ENCODE results near the gene FAU. TPM values are rescaled to one million over a fixed set of nuclear protein-coding genes. Genes with fewer than 3 reads are reported as not detected.
A peak's percentile ranks its signal among the peaks of the same experiment; 100 is the strongest.

Gene FAU
- total and polyA plus RNA-seq, 2 of the 13 experiments (the other 11 are each of a cell fraction or from before 2014, with no cell fraction given): 374 to 869 TPM

GRCh38 chr11:65112546-65113360 lies 9.2 kb downstream of the FAU start (continued):
- no peak for TF ChIP-seq ZNF33A (CRISPR knock-in tag; IDR thresholded peaks at IDR 0.05; ENCODE audit: borderline replicate concordance)
- peak; percentile 51 for TF ChIP-seq ZMYM2 (CRISPR knock-in tag; IDR thresholded peaks at IDR 0.05)
- no peak for TF ChIP-seq NFE2L2 (IDR thresholded peaks at IDR 0.05; ENCODE audit: low read length)
- TF ChIP-seq CREM (IDR thresholded peaks at IDR 0.05): no peak
- no peak for TF ChIP-seq CREM (CRISPR knock-in tag; IDR thresholded peaks at IDR 0.05)
- no peak for TF ChIP-seq CEBPB (IDR thresholded peaks at IDR 0.05; ENCODE audit: borderline replicate concordance, low read depth, low read length)
- TF ChIP-seq TOPORS (CRISPR knock-in tag; IDR thresholded peaks at IDR 0.05): no peak
- TF ChIP-seq ZNF781 (CRISPR knock-in tag; IDR thresholded peaks at IDR 0.05; ENCODE audit: borderline replicate concordance, not compliant biosample characterization): no peak
- TF ChIP-seq USF2 (IDR thresholded peaks at IDR 0.05; ENCODE audit: low read depth, low read length): no peak
- TF ChIP-seq USF2 (CRISPR knock-in tag; IDR thresholded peaks at IDR 0.05; ENCODE audit: borderline replicate concordance): no peak
- no peak for TF ChIP-seq EED (CRISPR knock-in tag; IDR thresholded peaks at IDR 0.05)
- no peak for TF ChIP-seq SMC3 (IDR thresholded peaks at IDR 0.05; ENCODE audit: low read length)
- no peak for TF ChIP-seq PAX8 (CRISPR knock-in tag; IDR thresholded peaks at IDR 0.05; ENCODE audit: borderline replicate concordance)
- no peak for TF ChIP-seq PRDM15 (CRISPR knock-in tag; IDR thresholded peaks at IDR 0.05)
- no peak for TF ChIP-seq ZNF264 (CRISPR knock-in tag; IDR thresholded peaks at IDR 0.05)
- TF ChIP-seq ZNF609 (CRISPR knock-in tag; IDR thresholded peaks at IDR 0.05; ENCODE audit: borderline replicate concordance): no peak
- TF ChIP-seq HNRNPK (IDR thresholded peaks at IDR 0.05; ENCODE audit: low read depth, low read length, poor library complexity, severe bottlenecking): peak; percentile 70
- TF ChIP-seq ZNF713 (CRISPR knock-in tag; IDR thresholded peaks at IDR 0.05): no peak
- TF ChIP-seq PRPF4 (IDR thresholded peaks at IDR 0.05; ENCODE audit: low read depth, low read length, poor library complexity, severe bottlenecking): no peak

Measured in HepG2 (cell line).